ENCODE results near the gene ZNF724. TPM values are rescaled to one million over a fixed set of nuclear protein-coding genes. Genes with fewer than 3 reads are reported as not detected.

Gene ZNF724
- total and polyA plus RNA-seq, 2 of the 4 experiments (the other 2 are of a cell fraction), result 1.8 to 20.1 TPM

- Histone ChIP-seq H3K27me3 (ENCODE audit: control insufficient read depth, insufficient read depth, low read length) (no peaks in the 10 kb centered on the region), H3K36me3 (ENCODE audit: control insufficient read depth, insufficient read depth, low read length) (peaks cover 5% of the 10 kb centered on the region; the same call in 1 of the 2 replicates), H3K4me3 (ENCODE audit: insufficient read depth, low read depth, low read length) (no peak overlapping the region), H3K4ac (ENCODE audit: low read depth, low read length) (no peak overlapping the region), H2BK120ac (ENCODE audit: low read depth, low read length) (no peak overlapping the region), H2BK20ac (ENCODE audit: low read depth, low read length) (no peak overlapping the region), H4K91ac (ENCODE audit: insufficient read depth, low read depth, low read length) (no peak overlapping the region), H2AFZ (replicated peaks; ENCODE audit: low read length, poor library complexity) (no peak overlapping the region), H3K18ac (ENCODE audit: low read depth, low read length) (no peak overlapping the region), H2BK15ac (ENCODE audit: low read depth, low read length) (no peak overlapping the region), H3K23ac (ENCODE audit: low read depth, low read length) (no peak overlapping the region), H4K5ac (ENCODE audit: low read depth, low read length) (no peak overlapping the region), H3K9me1 (ENCODE audit: insufficient read depth, low read length) (no peaks in the 10 kb centered on the region), H3K14ac (replicated peaks; ENCODE audit: low read depth, low read length) (no peak overlapping the region), H3K27ac (ENCODE audit: insufficient read depth, low read length) (no peak overlapping the region), H3K56ac (ENCODE audit: extremely low read depth, insufficient read depth, low read length) (no peak overlapping the region), H3K9me3 (ENCODE audit: control insufficient read depth, insufficient read depth, low read length) (no peaks in the 10 kb centered on the region), H3K4me1 (ENCODE audit: control insufficient read depth, insufficient read depth, low read length) (no peaks in the 10 kb centered on the region), H3K9ac (ENCODE audit: low read depth, low read length) (no peak overlapping the region), H4K8ac (ENCODE audit: low read depth in 2 of 2, low read length in 2 of 2) (no peak overlapping the region), H3K4me2 (ENCODE audit: low read depth, low read length) (no peak overlapping the region), H2BK5ac (ENCODE audit: low read depth, low read length, poor library complexity, severe bottlenecking) (no peak overlapping the region), H3K79me1 (ENCODE audit: low read depth in 1 of 2, low read length in 2 of 2) (no peaks in the 10 kb centered on the region; a peak in 1 of 4 replicates), H4K20me1 (ENCODE audit: insufficient read depth, low read length) (no peaks in the 10 kb centered on the region), H2AK9ac (replicated peaks; ENCODE audit: low read depth, low read length, poor library complexity) (no peak overlapping the region), H2AK5ac (ENCODE audit: low read depth, low read length) (no peak overlapping the region)
- TF ChIP-seq MAFK (IDR thresholded peaks at IDR 0.05; ENCODE audit: low read depth, low read length), result no peak
- TF ChIP-seq FOS (IDR thresholded peaks at IDR 0.05; ENCODE audit: low read depth, low read length), result no peak
- no peak for TF ChIP-seq MAZ (IDR thresholded peaks at IDR 0.05; ENCODE audit: borderline replicate concordance, low read depth, low read length)
- TF ChIP-seq CEBPB (IDR thresholded peaks at IDR 0.05; ENCODE audit: low read depth, low read length), result no peak
- TF ChIP-seq RAD21 (IDR thresholded peaks at IDR 0.05; ENCODE audit: low read length), result no peak
- TF ChIP-seq MXI1 (IDR thresholded peaks at IDR 0.05; ENCODE audit: borderline replicate concordance, low read depth, low read length), result no peak
- no peak for TF ChIP-seq RFX5 (IDR thresholded peaks at IDR 0.05; ENCODE audit: low read depth, low read length)
- TF ChIP-seq, protein P1, sequence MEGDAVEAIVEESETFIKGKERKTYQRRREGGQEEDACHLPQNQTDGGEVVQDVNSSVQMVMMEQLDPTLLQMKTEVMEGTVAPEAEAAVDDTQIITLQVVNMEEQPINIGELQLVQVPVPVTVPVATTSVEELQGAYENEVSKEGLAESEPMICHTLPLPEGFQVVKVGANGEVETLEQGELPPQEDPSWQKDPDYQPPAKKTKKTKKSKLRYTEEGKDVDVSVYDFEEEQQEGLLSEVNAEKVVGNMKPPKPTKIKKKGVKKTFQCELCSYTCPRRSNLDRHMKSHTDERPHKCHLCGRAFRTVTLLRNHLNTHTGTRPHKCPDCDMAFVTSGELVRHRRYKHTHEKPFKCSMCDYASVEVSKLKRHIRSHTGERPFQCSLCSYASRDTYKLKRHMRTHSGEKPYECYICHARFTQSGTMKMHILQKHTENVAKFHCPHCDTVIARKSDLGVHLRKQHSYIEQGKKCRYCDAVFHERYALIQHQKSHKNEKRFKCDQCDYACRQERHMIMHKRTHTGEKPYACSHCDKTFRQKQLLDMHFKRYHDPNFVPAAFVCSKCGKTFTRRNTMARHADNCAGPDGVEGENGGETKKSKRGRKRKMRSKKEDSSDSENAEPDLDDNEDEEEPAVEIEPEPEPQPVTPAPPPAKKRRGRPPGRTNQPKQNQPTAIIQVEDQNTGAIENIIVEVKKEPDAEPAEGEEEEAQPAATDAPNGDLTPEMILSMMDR (conservative IDR thresholded peaks at IDR 0.05; ENCODE audit: low read depth, low read length), result no peak
- BruUV-seq (replicated peaks), result no TSS peak
- WGBS, 2 experiments (ENCODE audit: extremely low coverage in 2 of 2, insufficient read length in 1 of 2), result no CpG with 5 or more reads among the region's 5 CpGs
- in situ Hi-C loops (cut with MboI; ENCODE audit: low sequenced_read_pairs), result loop anchor here (25.0 kb wide), 1 partner anchor 783 kb away; no protein-coding TSS in a partner anchor
- ATAC-seq (ENCODE audit: low read depth) (no peak), DNase-seq (no peak)
- ChIA-PET POLR2A (ENCODE audit: unreplicated experiment) (no interaction called here), CTCF (no interaction called here)
- dilution Hi-C loops (cut with HindIII; ENCODE audit: low sequenced_read_pairs, unreplicated experiment), result no loop called here
- intact Hi-C loops (cut with micrococcal nuclease), result loop anchor here (10.0 kb wide), 1 partner anchor 140 kb away; the partner anchor contains the start of gene ZNF730
Observed at GRCh38 chr19:23254141-23254910, 4.1 kb upstream of the ZNF724 start.

Measured in IMR-90 (cell line).